Measurements from ENCODE around the gene PRKCB. TPM values are rescaled to one million over a fixed set of nuclear protein-coding genes. Genes with fewer than 3 reads are reported as not detected.
"Not testable (repeated sequence)": the region's sequence is repeated elsewhere in the genome, so short reads cannot be mapped to it uniquely, and the experiment has no call there.

PRKCB gene
- total RNA-seq, 2 donors from 2014 or later = 17.5 to 26.9 TPM

- no peak for DNase-seq (ENCODE audit: low spot score)
- intact Hi-C loops (cut with DNase I) = no loop called here
Measured at GRCh38 chr16:23896832-23897821, 61.3 kb downstream of the PRKCB start.

DNA sequence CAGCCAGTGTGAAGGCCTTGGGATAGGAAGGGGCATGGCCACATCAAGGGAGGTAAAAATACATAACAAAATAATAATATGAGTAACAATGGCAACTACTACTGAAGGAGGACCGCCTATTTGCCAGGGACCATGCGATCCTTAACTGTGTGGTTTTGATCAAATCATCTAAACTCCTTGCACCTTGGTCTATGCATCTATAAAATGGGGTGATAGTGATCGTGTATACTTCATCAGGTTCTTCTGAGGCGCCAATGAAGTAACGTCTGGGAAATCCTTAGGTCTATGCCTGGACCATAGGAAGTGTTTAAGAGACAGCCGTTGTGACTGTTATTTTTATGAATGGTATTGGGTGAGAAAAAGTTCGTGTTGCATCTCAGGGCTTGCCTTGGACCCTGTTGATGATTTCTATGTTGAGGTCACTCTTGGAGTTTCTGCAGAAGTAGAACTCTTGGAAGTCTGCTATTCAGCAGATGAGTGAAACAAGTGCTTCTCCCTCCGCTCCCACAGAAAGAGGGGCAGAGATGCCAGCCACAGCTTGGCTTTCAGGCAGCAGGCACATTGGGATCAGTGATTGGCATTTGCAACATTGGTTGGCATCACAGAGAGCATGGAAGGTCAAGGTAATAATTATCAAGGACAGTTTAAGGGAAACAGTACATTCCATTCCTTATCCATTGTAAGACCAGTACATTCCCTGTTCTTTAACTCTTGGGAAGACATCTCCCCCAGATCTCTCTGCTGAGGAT, 63.1 kb downstream of the PRKCB start:
- intact Hi-C loops (cut with DNase I) = no loop called here
- DNase-seq (ENCODE audit: low spot score) = no peak

- intact Hi-C loops (cut with DNase I) = no loop called here
- DNase-seq (ENCODE audit: low spot score) = no peak
Measured at GRCh38 chr16:23899869-23900268, 64.1 kb downstream of the PRKCB start.

DNA sequence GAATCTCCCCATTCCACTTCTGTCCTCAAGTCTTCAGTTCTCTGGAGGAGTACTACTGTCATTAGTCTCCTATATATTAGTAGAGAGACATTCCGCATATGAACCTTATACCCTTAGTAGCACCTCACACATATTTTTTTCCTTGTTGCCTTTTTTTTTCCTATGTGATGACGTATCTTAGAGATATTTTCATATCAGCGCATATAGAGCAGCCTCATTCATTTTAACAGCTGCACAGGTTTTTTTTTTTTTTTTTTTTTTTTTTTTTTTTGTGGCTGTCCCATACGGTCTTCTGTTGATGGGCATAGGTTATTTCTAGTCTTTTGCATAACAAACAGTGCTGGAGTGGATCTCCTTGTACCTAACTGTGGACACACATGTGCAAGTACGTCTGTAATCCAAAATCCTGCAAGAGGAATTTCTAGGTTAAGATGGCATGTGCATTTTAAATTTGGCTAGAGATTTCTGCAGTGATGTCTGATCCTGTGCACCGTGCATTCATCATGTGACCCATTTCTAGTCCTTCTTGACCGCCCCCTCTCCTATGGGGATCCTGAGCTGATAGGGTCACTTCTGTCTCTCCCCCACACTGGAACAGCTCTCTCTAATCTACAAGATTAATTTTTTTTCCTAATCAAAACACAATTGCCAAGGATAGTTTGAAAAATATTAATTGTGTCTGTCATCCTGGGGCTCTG, 64.8 kb downstream of the PRKCB start:
- intact Hi-C loops (cut with DNase I) = no loop called here
- DNase-seq (ENCODE audit: low spot score) = no peak

DNA sequence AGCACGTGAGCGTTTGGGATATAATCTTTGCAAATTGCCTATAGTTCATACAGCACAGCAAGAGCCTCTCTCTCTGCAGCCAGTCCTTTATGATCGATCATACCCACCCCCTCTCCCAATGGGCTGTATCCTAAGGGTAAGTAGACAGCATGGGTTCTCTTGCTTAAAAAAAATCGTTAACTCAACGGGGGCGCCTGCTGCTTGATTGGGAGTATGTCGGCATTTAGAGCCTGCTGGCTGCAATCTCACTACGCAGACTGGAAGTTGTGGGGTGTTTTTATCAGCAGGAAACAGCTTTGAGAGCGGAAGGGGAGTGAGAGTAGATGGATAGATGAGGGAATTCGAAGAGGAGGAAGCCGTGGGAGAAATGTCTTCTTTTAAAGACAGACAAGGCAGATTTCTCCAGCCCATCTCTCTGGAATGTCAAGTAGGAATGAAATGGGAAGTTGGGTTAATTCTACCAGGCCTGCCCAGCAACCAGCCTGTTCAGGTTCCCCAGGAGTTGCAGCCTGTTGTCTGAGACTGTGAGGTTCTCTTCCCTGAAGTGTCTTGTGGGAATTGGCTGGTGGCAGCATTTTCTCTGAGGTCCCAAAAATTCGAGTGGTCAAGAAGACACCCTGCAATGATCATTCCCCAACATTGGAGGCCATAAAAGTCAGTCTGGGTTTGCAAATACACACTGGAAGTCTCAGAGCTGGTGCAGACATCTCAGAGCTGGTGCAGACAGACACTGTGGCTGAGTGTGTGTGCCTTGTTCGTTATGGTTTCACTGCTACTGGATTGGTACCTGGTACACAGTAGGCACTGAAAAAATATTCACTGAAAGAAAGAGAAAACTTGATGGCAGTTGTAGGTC, 65.6 kb downstream of the PRKCB start:
- intact Hi-C loops (cut with DNase I) = no loop called here
- DNase-seq (ENCODE audit: low spot score) = no peak

DNA sequence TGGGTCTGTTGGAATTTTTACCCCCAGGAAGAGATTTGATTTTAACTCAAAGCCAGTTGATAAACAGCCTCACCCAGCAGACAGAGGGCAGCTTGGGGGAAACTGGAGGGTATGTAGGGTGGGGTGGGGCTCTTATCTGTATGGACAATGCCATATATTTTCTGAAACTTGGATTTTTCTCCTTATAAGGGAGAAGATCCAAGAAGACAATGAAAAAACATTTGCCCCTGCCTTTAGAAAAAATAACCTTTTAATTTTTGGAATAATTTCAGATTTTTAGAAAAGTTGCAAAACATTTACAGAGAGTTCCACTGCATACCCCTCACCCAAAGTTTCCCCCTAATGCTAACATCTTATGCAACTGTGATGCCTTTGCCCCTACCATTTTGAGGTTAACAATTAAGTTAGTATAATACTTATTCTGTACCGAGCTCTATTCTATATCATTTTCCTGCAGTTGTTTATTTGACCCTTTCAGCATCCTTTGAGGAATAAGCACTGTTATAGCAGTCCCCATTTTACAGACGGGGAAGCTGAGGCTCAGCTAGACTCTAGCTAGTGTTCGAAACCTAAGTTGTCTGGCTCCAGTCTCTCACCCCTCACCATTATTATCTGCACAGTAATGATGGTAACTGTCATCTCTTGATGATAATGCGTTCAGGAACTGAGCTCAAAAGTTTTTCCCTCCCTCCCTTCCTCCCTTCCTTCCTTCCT, 66.4 kb downstream of the PRKCB start:
- intact Hi-C loops (cut with DNase I) = no loop called here
- DNase-seq (ENCODE audit: low spot score) = no peak

- intact Hi-C loops (cut with DNase I) = no loop called here
- no peak for DNase-seq (ENCODE audit: low spot score)
Measured at GRCh38 chr16:23902748-23903414, 67.1 kb downstream of the PRKCB start.

DNA sequence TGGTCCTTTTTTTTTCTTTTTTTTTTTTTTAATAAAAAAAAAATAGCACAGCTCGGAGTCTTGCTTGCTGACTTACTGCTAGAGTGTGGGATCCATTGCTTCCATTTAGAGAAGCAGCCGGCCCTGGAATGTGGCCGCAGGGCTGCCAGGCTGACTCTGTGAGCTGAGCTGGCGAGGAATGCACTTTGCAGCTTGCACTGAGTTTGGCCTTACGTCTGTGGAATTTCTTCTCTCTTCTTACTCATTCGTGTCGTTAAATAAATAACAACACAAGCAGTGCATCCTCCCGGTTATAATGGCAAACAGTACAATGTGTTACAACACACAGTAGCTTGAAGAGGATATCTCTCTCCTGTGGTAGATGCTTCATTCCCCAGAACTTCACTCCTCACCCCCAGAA, 69.2 kb downstream of the PRKCB start:
- DNase-seq (ENCODE audit: low spot score) = peak; percentile 86
- intact Hi-C loops (cut with DNase I) = no loop called here

DNA sequence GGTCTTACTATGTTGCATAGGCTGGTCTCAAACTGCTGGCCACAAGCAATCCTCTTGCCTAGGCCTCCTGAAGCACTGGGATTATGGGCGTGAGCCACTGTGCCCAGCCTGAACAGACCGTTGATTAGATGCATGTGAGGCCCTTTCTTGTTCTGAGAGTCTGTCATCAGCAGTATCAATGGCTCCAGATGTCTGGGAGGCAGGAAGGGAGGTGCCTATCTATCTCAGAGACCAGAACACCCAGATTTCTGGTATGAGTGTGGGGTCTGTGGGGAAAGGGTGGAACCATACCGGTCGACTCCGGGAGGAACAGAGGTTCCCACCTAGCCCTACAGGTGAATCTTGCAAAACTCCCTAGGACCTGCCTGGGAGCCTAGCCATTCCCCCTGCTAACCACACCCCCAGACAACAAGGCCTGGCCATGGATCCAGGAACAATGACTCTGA, 71.7 kb downstream of the PRKCB start:
- intact Hi-C loops (cut with DNase I) = no loop called here
- no peak for DNase-seq (ENCODE audit: low spot score)

- no peak for DNase-seq (ENCODE audit: low spot score)
- intact Hi-C loops (cut with DNase I) = no loop called here
Measured at GRCh38 chr16:23907903-23908302, 72.1 kb downstream of the PRKCB start.

DNA sequence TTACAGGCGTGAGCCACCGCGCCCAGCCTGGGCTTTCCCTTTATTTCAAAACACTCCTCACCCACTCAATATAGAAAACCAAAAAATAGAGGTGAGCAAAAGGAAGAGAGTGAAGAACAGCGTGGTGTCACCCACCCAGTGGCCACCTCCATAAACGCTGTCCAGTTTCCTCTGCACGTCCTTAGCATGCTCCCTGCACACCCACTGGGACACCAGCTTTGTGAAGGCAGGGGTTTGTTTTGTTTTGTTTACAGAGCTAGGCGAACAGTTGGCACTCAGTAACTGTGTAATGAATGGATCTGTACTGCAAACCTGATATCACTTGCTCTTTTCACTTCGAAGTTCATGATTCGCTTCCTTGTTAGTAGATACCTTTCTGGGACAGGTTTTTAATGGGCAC, 73.0 kb downstream of the PRKCB start:
- intact Hi-C loops (cut with DNase I) = no loop called here
- no peak for DNase-seq (ENCODE audit: low spot score)

- DNase-seq (ENCODE audit: low spot score) = no peak
Measured at GRCh38 chr16:23909792-23910418, 74.1 kb downstream of the PRKCB start.

GRCh38 chr16:23914946-23915530, 79.3 kb downstream of the PRKCB start:
- DNase-seq (ENCODE audit: low spot score) = no peak
- intact Hi-C loops (cut with DNase I) = loop anchor here in 1 of 2 donors (10.0 kb wide), 1 partner anchor 80 kb away; the partner anchor contains the start of gene PRKCB

More at GRCh38 chr16:23909792-23910418, 74.1 kb downstream of the PRKCB start:
- intact Hi-C loops (cut with DNase I) = loop anchor here in 1 of 2 donors (10.0 kb wide), 1 partner anchor 75 kb away; the partner anchor contains the start of gene PRKCB

GRCh38 chr16:23916552-23916951, 80.8 kb downstream of the PRKCB start:
- intact Hi-C loops (cut with DNase I) = loop anchor here in 1 of 2 donors (10.0 kb wide), 1 partner anchor 82 kb away; the partner anchor contains the start of gene PRKCB
- DNase-seq (ENCODE audit: low spot score) = not testable (repeated sequence)

DNA sequence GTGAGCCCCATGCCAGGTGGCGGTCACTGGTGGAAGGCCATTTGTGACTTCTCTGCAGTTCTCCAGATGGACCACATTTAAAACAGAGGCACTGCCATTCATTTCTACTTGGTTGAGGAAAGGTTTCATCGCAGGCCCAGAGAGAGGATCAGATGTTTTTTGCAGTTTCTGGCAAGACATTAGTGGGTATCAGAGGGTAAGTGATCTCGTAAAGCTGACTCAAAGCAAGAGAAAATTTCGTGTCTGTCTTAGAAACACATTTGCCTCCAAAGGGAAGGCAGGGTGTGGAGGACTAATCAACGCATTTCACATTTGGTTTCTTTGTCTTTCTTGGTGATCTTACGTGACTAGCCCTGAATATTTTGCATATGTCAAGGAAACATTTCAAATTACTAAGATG, 81.8 kb downstream of the PRKCB start:
- DNase-seq (ENCODE audit: low spot score) = no peak

DNA sequence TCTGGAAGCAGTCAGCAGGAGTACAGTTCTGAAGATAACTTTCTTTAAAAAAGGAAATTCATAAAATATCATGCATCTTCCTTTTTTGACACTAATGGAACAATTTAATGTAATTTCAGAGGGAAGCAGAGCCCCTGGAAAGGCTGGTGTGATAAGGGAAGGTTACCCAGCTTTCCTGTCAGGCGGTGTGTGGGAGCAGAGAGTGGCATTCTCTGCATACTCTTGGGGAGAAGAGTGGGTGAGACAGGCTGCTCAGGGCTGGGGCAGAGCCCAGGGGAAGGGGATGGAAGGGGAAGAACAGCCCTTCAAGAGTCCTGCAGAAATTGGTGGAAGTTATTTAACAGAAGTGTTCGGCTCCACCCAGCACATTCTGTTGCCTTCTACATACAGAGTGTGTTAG, 84.7 kb downstream of the PRKCB start:
- no peak for DNase-seq (ENCODE audit: low spot score)
- intact Hi-C loops (cut with DNase I) = no loop called here

More for the DNA sequence above, 81.8 kb downstream of the PRKCB start:
- intact Hi-C loops (cut with DNase I) = loop anchor here in 1 of 2 donors (10.0 kb wide), 1 partner anchor 83 kb away; the partner anchor contains the start of gene PRKCB
